HG03558 (cell line): ENCODE measurements around the gene EHF.
A peak's percentile ranks its signal among the peaks of the same experiment; 100 is the strongest.

Experiments used
- ATAC-seq: cut with Tn5 transposase; IDR thresholded peaks from one replicate; pipeline ENCODE4 v1.9.1; 2021; ENCODE audit warnings: moderate number of reproducible peaks; ENCODE audit not compliant: unreplicated experiment; ENCODE audit errors: extremely low read depth

EHF gene

DNA sequence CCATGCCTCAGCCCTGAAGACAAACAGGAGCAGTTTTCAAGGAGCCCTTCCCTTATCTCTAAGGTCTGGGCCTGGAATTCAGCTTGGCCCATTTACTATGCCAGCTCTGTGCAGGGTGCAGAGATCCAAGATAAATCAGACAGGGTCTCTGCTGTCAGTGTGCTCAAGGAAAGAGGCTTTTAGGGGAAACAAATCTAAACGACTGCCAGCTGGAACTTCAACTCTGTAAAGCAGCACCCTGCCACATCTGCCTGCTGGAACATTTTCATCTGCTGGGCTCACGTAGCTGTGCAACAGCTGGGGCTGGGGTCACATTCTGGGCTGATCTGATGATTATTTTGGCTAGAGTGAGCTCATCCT, 19.8 kb upstream of the EHF start:
- no peak for ATAC-seq

DNA sequence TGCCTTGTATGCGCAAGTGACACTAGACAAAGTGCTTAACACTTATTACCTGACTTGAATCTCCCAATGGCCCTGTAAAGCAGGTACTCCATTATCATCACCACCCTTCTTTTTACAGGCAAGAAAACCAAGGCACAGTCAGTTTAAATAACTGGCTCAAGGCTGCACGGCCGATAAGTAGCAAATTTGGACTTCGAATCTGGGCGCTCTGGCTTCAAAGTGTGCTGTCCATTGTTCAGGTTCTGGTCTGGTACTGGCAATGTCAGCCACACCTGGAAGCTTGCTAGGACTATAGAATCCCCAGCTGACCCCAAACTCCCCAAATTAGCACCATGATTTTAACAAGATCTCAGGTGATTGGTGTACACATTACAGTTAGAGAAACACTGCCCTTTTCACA, 19.3 kb upstream of the EHF start:
- ATAC-seq = no peak

DNA sequence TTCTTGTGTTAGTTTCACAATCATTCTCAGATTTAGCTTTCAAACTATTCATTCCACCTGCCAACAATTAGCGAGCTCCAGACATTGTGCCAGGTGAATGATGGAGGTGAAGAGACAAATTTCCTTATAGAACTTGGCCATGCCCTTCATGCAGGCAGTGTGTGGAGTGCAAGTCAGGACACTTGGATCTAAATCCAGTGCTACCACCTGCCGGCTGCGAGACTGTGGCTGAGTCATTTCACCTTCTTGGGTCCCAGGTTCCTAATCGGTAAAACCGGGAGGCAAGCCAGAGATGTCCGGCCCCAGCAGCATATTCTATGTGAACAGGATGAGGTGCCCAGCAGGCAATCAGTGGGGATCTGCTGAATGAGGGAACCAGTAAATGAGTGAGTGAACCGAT, 18.6 kb upstream of the EHF start:
- ATAC-seq = no peak

DNA sequence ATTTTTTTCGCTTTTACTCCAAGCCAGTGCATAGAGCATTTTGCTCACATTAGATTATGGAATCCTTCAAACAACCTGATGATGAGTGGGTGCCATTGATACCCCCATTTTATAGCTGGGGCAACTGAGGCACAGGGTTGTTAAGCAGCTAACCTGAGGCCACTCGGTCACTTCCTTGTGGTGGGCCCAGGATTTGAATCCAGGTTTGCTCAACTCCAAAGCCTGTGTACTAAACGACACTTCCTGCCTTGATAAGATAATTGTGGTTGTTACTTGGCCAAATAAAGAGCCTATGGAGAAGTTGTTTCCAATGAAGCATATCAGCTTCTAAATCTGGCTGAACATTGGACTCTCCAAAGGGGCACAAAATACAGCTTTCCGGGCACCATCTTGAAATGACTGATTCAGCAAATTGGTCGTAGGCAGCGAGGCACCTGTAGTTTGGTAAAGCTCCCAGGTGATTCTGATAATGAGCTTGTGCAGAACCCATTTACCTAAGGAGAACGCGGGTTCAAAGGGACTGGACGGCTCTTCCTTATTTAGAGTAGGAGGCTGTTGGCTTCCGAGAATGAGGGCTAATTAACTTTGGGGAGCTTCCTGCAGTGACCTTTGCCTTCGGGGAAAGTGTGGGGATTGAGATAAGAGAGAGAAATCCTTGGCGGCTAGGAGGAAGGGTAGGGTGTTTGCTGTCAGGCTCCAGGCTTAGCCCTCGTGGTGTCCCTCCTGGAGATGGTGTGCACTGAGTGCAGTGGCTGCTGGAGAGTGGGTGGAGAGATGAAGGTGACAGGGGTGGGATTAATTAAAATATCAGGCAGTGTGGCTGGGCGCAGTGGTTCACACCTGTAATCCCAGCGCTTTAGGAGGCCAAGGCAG, 17.5 kb upstream of the EHF start:
- no peak for ATAC-seq

DNA sequence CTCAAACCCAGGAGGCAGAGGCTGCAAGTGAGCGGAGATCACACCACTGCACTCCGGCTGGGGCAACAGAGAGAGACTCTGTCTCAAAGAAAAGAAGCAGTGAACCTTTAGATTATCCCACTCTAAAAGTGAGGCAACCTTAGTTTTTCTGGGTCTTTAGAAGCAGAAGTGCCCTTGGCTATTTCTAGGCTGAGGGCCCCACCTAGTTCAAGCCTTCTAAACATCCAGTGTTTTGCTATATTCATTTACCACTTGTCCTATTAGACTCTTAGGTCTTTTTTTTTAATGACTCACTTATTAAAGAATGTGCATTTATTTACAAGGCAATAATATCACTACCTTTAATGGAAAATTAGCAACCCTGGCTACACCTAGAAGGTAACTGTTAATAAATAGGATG, 16.7 kb upstream of the EHF start:
- ATAC-seq = no peak

DNA sequence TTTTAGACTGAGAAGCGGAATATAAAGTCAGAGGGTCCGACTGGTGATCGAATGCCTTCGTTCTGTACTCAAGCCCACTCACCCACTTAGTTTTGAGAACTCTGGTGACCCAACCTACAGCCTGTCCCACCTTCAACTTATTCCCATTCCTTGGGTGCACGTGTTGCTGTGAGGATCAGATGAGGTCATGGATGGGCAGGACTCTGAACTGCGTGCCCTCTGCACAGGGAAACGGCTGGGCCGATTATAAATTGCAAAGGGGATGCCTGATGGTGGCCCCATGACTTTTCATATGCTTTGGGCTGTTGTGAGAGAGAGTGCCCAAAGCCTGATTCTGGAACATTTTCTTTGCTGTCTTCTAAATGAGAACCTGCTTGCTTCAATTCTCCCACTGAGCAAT, 16.0 kb upstream of the EHF start:
- no peak for ATAC-seq

DNA sequence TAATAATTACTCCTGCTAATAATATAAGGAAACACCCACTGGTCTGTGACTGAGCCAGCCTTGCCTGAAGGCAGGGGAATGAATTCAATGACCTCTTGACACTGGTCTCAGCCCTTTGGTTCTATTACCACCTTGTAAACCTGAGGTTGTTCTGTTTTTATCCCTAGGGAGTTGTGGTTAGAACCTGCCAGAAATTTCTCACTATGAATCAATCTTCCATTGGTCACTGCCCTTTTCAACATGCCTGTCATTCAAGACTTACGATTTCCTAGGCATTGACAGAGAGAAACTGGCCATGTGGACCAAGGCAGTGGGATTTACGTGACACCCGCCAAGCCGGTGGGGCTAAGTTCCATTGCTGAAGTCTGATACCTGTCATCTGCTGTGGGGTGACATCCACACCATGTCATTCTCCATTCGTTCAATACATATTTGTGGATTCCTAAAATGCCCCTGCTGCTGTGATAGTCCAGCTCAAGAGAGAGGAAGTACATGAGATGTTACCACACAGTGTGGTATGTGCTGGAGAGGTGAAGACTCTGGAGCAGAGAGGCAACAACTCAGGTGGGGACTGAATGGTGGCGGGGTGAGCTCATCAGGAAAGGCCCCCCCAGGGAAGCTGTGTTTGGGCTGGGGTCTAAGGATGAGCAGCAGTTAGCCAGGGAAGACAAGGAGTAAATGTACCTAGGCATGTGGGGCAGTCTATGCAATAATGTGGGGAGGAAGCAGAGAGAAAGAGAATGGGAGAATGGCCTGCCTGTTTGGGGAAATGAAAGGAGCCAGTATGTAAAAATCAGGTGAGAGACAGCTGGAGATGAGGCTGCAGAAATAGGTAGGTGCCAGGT, 15.2 kb upstream of the EHF start:
- ATAC-seq = no peak

DNA sequence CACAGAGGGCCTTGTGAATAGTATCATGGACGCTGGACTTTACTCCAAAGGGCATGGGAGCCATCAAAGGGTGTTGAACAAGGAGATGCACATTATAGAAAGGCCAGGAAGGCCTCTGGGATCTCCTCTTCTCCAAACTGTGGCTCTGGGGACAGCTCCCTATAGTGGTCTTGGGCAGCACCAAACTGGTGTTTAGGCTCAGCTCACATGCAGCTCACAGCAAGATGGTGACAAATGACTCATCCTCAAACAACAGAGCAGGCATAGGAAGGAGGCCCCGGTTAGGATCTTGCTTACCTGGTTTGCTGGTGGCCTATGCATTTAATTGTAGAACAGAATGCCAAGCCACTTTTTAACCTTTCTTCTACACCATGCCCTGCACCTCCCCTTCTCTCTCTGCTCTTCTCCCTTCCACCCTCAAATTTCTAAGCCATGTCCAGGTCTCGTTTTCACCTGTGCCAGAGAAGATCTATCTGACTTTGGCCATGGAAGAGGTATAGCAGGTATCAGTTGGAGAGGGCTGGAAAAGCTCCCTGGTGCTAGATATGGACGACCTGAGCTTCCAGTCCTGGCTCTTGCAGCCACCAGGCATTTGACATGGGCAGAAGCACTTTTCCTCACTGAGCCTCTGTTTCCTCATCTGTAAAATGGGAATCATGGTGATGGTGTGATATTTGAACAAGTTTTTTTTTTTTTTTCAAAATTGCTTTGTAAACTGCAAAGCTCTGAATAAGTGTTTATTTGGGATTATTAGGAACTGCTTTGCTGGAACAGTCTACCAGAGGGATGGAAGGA, 14.4 kb upstream of the EHF start:
- ATAC-seq = no peak

DNA sequence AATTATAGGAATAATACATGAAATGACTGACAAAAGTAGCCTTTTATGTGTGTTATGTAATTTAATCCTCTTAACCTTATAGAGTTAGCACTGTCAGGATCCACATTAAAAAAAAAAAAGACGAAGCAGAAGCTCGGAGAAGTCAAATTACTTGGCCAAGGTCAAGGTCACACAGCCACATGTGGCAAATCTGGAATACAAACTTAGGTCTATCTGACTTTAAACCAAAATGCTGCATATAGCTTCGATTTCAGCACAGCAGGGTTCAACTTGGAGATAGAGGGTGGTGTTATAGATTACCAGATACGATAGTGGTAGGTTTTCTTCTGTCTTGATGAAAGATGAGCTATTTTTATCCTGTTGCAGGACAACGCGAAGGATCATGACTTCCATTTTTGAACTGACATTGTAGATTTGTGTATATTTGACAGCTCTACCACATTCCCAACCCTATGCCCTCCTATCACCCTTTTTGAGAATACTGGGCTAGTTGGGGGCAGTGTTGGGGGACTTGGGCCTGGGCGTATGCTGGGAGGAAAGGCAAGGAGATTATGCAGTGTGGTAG, 11.6 kb upstream of the EHF start:
- ATAC-seq = no peak

DNA sequence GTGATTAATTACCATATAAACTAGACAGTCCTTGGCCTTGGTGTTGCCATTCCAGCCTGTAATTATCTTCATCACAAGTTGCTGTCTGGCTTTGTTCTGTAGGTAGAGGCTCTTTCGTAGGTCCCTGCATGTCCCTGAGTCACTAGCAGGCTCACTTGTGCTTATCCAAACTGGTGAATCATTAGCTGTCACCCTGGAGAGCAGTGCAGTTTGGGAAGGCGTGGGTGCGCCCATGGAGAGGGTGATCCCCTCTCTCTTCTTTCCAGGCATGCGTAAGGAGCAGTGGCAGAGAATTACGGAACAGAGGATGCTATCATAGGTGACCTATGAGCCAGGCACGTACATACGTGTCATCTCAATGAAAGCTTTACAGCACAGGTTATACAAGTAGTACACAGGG, 11.0 kb upstream of the EHF start:
- ATAC-seq = no peak

DNA sequence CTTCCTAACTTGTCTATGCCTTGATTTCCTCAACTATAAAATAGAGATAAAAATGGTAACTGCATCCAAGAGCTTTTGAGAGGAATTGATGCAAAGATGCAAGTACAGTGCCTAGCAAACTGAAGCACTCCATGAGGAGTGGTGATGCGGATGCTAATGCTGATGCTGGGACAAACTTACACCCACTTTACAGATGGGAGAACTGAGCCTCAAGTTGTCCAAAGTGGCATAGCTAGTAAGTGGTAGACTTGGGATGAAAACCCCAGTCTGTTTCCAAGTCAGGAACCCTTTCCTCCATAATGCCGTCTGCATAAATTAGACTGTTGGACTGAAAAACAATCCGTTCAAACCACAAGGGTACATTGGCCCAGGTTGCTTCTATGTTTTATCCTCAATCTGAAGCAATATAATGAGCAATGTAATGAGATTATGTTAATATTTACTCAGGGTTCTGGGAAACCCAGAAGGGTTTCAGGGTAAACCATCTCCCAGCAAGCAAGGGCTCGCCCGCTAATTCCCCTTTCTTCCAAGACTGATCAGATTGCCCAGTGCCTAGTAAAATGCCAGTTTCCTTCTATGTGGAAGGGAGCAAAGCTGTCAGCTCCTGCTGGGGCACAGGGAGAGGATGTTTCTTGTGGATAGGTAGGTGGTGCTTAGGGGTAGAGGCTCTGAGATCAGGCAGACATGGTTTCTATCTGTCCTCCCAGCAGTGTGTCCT, 10.4 kb upstream of the EHF start:
- no peak for ATAC-seq

DNA sequence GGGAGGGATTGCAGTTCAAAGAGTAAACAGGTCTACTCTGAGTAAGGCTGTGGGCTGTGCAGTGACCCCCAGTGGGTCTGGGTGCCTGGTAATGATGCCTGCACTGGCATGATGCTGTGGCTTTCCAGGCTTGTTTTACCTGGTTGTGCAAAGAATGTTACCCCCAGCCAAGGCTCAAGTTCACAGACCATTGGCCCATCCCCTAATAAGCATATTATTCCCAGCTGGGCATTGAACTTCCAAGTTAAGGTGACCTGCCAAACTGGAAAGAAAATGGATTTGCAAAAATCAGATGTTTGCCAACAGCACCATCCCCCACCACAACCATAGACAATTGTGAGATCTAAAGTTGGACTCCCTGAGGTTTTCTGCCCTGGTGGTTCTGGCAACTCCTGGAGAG, 7.9 kb upstream of the EHF start:
- ATAC-seq = no peak

DNA sequence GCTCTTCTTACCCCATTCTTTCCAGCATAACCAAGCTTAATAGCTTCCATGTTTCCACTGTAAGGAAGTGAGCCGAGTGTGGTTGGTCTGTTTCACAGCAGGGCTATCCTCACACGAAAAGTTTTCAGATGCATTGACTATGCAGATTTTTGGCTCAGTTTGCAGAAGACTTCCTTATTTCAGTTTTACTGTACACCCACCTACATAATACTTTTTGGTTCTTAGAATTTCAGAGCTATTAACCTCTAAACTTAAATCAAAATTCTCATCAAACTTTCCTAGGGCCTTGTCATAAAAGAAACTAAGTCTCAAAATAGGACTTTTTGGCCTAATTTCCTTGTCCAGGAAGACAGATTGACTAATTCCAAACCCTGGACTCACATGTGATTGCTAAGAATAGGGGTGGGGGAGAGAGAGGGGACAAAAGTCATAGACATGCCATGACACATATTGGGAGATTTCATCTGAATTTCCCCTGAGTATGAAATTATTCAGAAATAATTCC, 7.3 kb upstream of the EHF start:
- peak; percentile 75 for ATAC-seq

DNA sequence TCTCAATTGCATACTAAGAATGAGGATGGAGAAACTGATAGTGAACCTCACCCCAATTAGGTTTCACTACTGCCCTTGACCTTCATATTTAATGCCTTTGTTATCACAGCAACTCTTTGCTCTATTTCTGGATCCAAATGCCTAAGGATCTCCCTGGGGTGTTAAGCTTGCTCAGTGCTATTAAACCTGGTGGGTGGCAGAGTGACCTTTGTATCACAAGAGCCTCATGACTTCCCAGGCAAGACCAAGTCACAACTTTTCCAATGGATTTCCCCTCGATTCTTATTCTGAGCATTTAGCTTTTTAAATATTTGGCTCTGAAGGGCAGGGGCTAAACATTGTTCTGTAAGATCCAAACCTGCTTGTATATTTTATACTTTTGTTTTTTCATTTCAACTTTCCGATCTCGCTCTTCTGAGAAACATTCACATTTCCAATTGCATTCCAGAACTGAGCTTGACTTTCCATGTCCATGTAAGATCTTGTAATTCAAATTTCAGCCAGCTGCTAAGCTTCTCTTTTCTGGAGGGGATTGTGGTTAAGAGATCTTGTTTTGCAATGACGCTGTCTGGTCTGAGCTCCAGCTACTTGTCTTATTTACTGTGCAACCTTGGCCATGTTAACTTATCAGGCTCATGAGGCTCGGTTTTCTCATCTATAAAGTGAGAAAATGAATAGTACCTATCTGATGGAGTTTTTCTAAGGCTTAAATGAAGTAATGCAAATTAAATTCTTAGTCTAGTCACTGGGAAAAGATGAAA, 6.4 kb upstream of the EHF start:
- no peak for ATAC-seq

DNA sequence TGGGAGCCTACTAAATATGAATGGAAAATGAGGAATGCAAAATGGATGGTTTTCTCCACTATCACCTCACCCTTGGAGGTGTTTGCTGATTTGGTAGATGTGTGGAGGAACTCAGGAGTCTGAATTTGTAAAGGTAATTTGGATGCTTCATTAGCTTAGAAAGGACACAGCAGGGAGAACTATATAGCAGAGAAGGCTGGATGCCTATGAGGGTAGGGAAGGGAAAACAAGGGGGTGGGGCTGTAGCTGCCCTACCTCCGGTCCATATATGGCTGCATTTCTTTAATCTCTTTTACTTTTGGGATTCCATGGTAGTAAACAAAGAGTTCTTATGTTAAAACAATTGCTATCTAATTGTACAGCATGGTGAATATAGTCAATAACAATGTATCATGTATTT, 4.8 kb upstream of the EHF start:
- no peak for ATAC-seq

DNA sequence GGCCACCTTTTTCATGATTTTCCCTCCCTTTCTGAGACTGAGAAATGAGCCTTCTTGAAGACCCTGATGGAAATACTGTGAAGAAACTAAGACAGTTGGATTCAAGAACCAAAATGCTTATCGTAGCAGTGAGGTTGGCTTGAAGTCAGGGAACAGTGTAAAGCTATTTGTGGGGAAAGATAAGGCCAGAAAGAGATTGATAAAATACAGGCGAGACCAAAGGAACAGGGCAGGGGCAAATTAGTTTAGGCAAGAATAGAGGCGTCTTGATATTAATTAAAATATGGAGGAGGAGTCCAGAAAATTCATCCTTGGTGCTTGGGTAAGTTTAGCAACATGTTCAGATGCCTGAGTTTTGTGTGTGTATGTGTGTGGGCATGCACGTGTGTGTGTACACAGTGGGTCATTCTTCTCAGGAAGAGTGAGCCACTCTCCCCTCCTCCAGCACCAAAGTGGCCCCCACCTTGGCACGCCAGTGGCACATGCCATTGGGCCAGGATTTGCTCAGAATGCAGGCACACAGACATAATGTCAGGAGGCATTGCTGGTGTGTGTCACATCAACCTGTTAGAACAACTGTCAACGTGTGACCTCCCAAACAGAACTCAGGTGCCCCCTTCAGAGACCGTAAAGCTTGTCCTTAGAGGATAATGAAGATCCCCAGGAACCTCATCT, 3.9 kb upstream of the EHF start:
- no peak for ATAC-seq

DNA sequence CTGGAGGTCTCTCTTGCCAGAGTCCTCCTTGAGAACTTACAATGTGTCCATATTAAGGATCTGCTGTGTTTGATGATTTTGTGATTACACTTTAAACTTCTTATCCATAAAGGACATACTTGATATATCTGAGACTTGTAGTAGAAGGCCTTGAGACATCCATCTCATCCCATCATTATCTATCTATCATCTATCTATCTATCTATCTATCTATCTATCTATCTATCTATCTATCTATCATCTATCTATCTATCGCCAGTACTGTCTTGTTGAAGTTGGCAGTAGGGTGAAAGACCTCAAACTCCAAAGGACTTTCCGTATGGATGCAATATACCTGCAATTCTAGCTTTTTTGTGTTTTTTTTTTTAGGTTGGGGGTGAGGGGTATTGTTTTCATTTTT, 2.5 kb upstream of the EHF start:
- ATAC-seq = no peak

DNA sequence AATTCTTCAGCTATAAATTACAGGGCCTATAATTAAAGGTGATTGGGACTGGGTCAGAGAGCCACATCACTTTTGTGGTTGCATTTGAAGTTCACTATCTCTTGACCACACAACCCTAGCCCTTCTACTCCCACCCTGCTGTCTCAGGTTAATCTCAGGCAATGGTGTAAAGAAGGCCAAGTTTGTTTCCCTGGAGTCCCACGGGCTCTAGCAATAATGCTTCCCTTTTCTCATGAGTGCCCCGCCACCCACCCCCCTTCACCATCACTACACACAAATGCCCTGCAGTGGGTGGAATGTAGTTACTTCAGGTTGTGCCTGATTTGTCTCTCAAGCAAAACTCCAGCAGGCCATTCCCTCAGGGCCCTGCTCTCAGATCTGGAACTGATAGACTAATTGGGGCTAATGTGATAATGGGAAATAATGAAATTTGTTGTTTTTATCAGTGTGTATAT, 1.8 kb upstream of the EHF start:
- ATAC-seq = no peak
